GM23338 (cell line): ENCODE results near the gene PPM1H. TPM values are rescaled to one million over a fixed set of nuclear protein-coding genes. Genes with fewer than 3 reads are reported as not detected.
"Not testable (repeated sequence)": the region's sequence is repeated elsewhere in the genome, so short reads cannot be mapped to it uniquely, and the experiment has no call there.

ENCODE experiments used
- ATAC-seq: fragments of 200-7000 bp; cut with Tn5 transposase; 3 replicates; pipeline ENCODE4 v1.9.1; 2020
- DNase-seq: peaks from one replicate; pipeline ENCODE4 v3.0.0-alpha.2; 2015; ENCODE audit warnings: low spot score
- H2AFZ ChIP-seq: fragments of 200-600 bp; sonication (generic); 2 replicates; pipeline ENCODE4 v1.8.0; 2016; ENCODE audit warnings: antibody characterized with exemption, mild to moderate bottlenecking, moderate library complexity
- H3F3A ChIP-seq: fragments of 200-600 bp; sonication (generic); replicated peaks from 2 replicates; pipeline ENCODE4 v1.8.0; 2017; ENCODE audit warnings: antibody characterized with exemption, mixed run types, low read depth
- H3K27ac ChIP-seq: fragments of 200-600 bp; sonication (generic); 2 replicates; pipeline ENCODE4 v1.6.1; 2016; ENCODE audit warnings: low read depth
- H3K27me3 ChIP-seq: fragments of 200-600 bp; sonication (generic); 2 replicates; pipeline ENCODE4 v1.8.0; 2016; ENCODE audit warnings: mild to moderate bottlenecking, mixed run types, moderate library complexity; ENCODE audit not compliant: insufficient read depth
- H3K36me3 ChIP-seq: fragments of 200-600 bp; sonication (generic); 2 replicates; pipeline ENCODE4 v1.8.0; 2016; ENCODE audit warnings: mild to moderate bottlenecking; ENCODE audit not compliant: insufficient read depth
- H3K4me1 ChIP-seq: fragments of 200-600 bp; sonication (generic); 2 replicates; pipeline ENCODE4 v1.8.0; 2016; ENCODE audit warnings: mild to moderate bottlenecking, moderate library complexity; ENCODE audit not compliant: insufficient read depth
- H3K4me2 ChIP-seq: fragments of 200-600 bp; sonication (generic); 2 replicates; pipeline ENCODE4 v1.7.1; 2017; ENCODE audit warnings: mixed run types
- H3K4me3 ChIP-seq: fragments of 200-600 bp; sonication (generic); 2 replicates; pipeline ENCODE4 v1.6.1; 2016; ENCODE audit warnings: mixed run types
- H3K79me2 ChIP-seq: fragments of 200-600 bp; sonication (generic); replicated peaks from 2 replicates; pipeline ENCODE4 v1.8.0; 2017; ENCODE audit warnings: mild to moderate bottlenecking; ENCODE audit not compliant: insufficient read depth
- H3K9me2 ChIP-seq: fragments of 200-600 bp; sonication (generic); 2 replicates; pipeline ENCODE4 v1.8.0; 2017; ENCODE audit not compliant: insufficient read depth
- H4K20me1 ChIP-seq: fragments of 200-600 bp; sonication (generic); replicated peaks from 2 replicates; pipeline ENCODE4 v1.8.0; 2017; ENCODE audit warnings: mild to moderate bottlenecking; ENCODE audit not compliant: insufficient read depth
- H3K27ac Mint-ChIP-seq: 2 replicates; pipeline ENCODE4 v1.8.0; 2020; ENCODE audit warnings: inconsistent platforms, mild to moderate bottlenecking, moderate library complexity, mixed read lengths
- H3K27me3 Mint-ChIP-seq: 3 replicates; pipeline ENCODE4 v1.8.0; 2022; ENCODE audit warnings: low read depth, mild to moderate bottlenecking, moderate library complexity, mixed read lengths, inconsistent platforms; ENCODE audit not compliant: insufficient read depth, poor library complexity
- H3K36me3 Mint-ChIP-seq: 3 replicates; pipeline ENCODE4 v1.8.0; 2021; ENCODE audit warnings: low read depth, mild to moderate bottlenecking, inconsistent platforms, moderate library complexity, mixed read lengths
- H3K4me1 Mint-ChIP-seq: 3 replicates; pipeline ENCODE4 v1.8.0; 2020; ENCODE audit warnings: mild to moderate bottlenecking, inconsistent platforms, mixed read lengths
- H3K4me3 Mint-ChIP-seq: 3 replicates; pipeline ENCODE4 v1.8.0; 2021; ENCODE audit warnings: moderate library complexity, mild to moderate bottlenecking, inconsistent platforms, mixed read lengths
- H3K9me3 Mint-ChIP-seq: 3 replicates; pipeline ENCODE4 v1.8.0; 2020; ENCODE audit warnings: moderate library complexity, mild to moderate bottlenecking, inconsistent platforms, mixed read lengths
- ETS1 ChIP-seq: IDR thresholded peaks from 2 replicates; pipeline ENCODE4 v1.6.1; 2016; ENCODE audit warnings: antibody characterized with exemption
- EZH2 ChIP-seq: fragments of 200-600 bp; sonication (generic); IDR thresholded peaks from one replicate; pipeline ENCODE4 v1.8.0; 2017; ENCODE audit warnings: antibody characterized with exemption, mild to moderate bottlenecking, low read depth; ENCODE audit not compliant: unreplicated experiment
- NANOG ChIP-seq: IDR thresholded peaks from 2 replicates; pipeline ENCODE4 v1.6.1; 2016; ENCODE audit warnings: antibody characterized with exemption, borderline replicate concordance
- ZNF462 ChIP-seq: fragments of 250-450 bp; sonication (Bioruptor Pico); IDR thresholded peaks from 2 replicates; pipeline ENCODE4 v1.5.0; 2020; ENCODE audit warnings: mild to moderate bottlenecking, moderate library complexity
- polyA plus RNA-seq: library from polyadenylated mRNA; unstranded; fragments of >200 nt; fragmentation: Nextera tagmentation; extraction: Ambion mirVana; gene quantifications from 2 replicates; pipeline ENCODE4 v1.2.1, GENCODE V29; 2016
- total RNA-seq: library from RNA; depleted of rRNA; stranded (reverse); fragments of >200 nt; shearing (Covaris generic); gene quantifications from 2 replicates; pipeline ENCODE4 v1.2.3, GENCODE V29; 2014
- TF ChIP-seq, protein P1 (sequence below): IDR thresholded peaks from one replicate; pipeline ENCODE4 v1.6.1; 2018; ENCODE audit warnings: antibody characterized with exemption; ENCODE audit not compliant: unreplicated experiment

Gene PPM1H
- total and polyA plus RNA-seq, 2 experiments from 2014 or later = 11.4 to 41.2 TPM

GRCh38 chr12:62965242-62965641, 30.3 kb upstream of the PPM1H start:
- H3K4me1 ChIP-seq, H3K4me3 Mint-ChIP-seq, H3K4me3 ChIP-seq, H3K9me2 ChIP-seq, H3K27ac ChIP-seq, H3F3A ChIP-seq, ATAC-seq, H3K4me1 Mint-ChIP-seq, H4K20me1 ChIP-seq, H3K36me3 Mint-ChIP-seq, H3K27me3 Mint-ChIP-seq, DNase-seq, H3K27ac Mint-ChIP-seq, H2AFZ ChIP-seq, H3K79me2 ChIP-seq, H3K36me3 ChIP-seq, H3K9me3 Mint-ChIP-seq, H3K4me2 ChIP-seq, H3K27me3 ChIP-seq: not testable (repeated sequence)

DNA sequence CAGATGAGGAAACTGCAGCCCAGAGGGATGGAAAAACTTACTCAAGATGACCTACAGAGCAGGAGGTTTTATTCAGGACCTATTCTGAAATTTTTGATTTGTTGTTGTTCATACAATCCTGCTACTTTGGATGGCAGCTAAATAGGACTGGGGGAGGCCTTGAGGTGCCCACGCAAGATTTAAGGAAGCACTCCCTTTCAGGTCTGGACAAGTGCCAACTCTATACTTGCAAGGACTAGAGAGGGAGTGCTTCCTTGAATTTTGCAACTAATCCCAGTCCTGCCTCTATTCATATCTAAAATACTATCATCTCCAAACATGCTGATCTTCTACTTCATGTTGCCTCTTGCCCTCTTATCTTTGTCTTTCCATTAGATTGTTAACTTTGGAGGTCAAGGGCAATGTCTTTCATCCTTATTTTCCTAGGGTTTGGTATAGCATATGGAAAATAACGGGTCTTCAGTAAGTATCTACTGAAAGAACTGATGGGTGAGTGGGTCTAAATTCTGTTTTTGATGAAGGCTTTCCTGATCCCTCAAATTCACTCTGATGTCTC, 28.6 kb upstream of the PPM1H start:
- H3K9me2 ChIP-seq = no peaks in the 10 kb centered on the region
- no peaks in the 10 kb centered on the region for H4K20me1 ChIP-seq
- H2AFZ ChIP-seq = no peak overlapping the region
- H3F3A ChIP-seq = no peaks in the 10 kb centered on the region
- no peak overlapping the region for H3K27ac ChIP-seq
- Mint-ChIP-seq H3K9me3 (no peaks in the 10 kb centered on the region), H3K27me3 (no peaks in the 10 kb centered on the region), H3K27ac (no peak overlapping the region), H3K36me3 (no peaks in the 10 kb centered on the region), H3K4me3 (no peak overlapping the region), H3K4me1 (peaks cover 7% of the 10 kb centered on the region; the same call in 2 of the 3 replicates)
- peaks cover 1% of the 10 kb centered on the region; the same call in 1 of the 2 replicates for H3K4me1 ChIP-seq
- H3K4me3 ChIP-seq = no peak overlapping the region
- DNase-seq (no peak), ATAC-seq (no peak)
- H3K27me3 ChIP-seq = no peaks in the 10 kb centered on the region
- TF ChIP-seq, protein P1, sequence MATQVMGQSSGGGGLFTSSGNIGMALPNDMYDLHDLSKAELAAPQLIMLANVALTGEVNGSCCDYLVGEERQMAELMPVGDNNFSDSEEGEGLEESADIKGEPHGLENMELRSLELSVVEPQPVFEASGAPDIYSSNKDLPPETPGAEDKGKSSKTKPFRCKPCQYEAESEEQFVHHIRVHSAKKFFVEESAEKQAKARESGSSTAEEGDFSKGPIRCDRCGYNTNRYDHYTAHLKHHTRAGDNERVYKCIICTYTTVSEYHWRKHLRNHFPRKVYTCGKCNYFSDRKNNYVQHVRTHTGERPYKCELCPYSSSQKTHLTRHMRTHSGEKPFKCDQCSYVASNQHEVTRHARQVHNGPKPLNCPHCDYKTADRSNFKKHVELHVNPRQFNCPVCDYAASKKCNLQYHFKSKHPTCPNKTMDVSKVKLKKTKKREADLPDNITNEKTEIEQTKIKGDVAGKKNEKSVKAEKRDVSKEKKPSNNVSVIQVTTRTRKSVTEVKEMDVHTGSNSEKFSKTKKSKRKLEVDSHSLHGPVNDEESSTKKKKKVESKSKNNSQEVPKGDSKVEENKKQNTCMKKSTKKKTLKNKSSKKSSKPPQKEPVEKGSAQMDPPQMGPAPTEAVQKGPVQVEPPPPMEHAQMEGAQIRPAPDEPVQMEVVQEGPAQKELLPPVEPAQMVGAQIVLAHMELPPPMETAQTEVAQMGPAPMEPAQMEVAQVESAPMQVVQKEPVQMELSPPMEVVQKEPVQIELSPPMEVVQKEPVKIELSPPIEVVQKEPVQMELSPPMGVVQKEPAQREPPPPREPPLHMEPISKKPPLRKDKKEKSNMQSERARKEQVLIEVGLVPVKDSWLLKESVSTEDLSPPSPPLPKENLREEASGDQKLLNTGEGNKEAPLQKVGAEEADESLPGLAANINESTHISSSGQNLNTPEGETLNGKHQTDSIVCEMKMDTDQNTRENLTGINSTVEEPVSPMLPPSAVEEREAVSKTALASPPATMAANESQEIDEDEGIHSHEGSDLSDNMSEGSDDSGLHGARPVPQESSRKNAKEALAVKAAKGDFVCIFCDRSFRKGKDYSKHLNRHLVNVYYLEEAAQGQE = no peak
- TF ChIP-seq EZH2 (no peak), NANOG (no peak), ZNF462 (CRISPR knock-in tag) (no peak), ETS1 (no peak)
- no peaks in the 10 kb centered on the region for H3K36me3 ChIP-seq
- H3K4me2 ChIP-seq = no peak overlapping the region
- no peaks in the 10 kb centered on the region for H3K79me2 ChIP-seq
